Ishikawa (cell line): ENCODE results near the gene NKAIN2.

Experiments
- CEBPB ChIP-seq: IDR thresholded peaks from 2 replicates; pipeline ENCODE4 v1.6.1; 2012
- CREB1 ChIP-seq: IDR thresholded peaks from 2 replicates; pipeline ENCODE4 v1.6.1; 2012; ENCODE audit warnings: low read depth
- EGR1 ChIP-seq: IDR thresholded peaks from 2 replicates; pipeline ENCODE4 v1.6.1; 2012
- EP300 ChIP-seq: IDR thresholded peaks from 2 replicates; pipeline ENCODE4 v1.6.1; 2012; ENCODE audit warnings: borderline replicate concordance
- FOXM1 ChIP-seq: IDR thresholded peaks from 2 replicates; pipeline ENCODE4 v1.6.1; 2012; ENCODE audit warnings: low read depth, borderline replicate concordance
- NFIC ChIP-seq: IDR thresholded peaks from 2 replicates; pipeline ENCODE4 v1.6.1; 2012
- RAD21 ChIP-seq: IDR thresholded peaks from 2 replicates; pipeline ENCODE4 v1.6.1; 2012; ENCODE audit warnings: low read depth
- TAF1 ChIP-seq: IDR thresholded peaks from 2 replicates; pipeline ENCODE4 v1.6.1; 2012; ENCODE audit warnings: low read depth, mild to moderate bottlenecking
- TCF12 ChIP-seq: IDR thresholded peaks from 2 replicates; pipeline ENCODE4 v1.6.1; 2012; ENCODE audit warnings: low read depth
- TEAD4 ChIP-seq: IDR thresholded peaks from 2 replicates; pipeline ENCODE4 v1.6.1; 2012
- YY1 ChIP-seq: IDR thresholded peaks from 2 replicates; pipeline ENCODE4 v1.6.1; 2012; ENCODE audit warnings: low read depth
- ZBTB7A ChIP-seq: IDR thresholded peaks from 2 replicates; pipeline ENCODE4 v1.6.1; 2012; ENCODE audit warnings: low read depth
- TF ChIP-seq, protein P1 (sequence below): IDR thresholded peaks from 2 replicates; pipeline ENCODE4 v1.6.1; 2012; ENCODE audit warnings: low read depth, mild to moderate bottlenecking
- TF ChIP-seq, protein P2 (sequence below): IDR thresholded peaks from 2 replicates; pipeline ENCODE4 v1.6.1; 2012
- TF ChIP-seq, protein P3 (sequence below): IDR thresholded peaks from 2 replicates; pipeline ENCODE4 v1.6.1; 2012

Gene NKAIN2

DNA sequence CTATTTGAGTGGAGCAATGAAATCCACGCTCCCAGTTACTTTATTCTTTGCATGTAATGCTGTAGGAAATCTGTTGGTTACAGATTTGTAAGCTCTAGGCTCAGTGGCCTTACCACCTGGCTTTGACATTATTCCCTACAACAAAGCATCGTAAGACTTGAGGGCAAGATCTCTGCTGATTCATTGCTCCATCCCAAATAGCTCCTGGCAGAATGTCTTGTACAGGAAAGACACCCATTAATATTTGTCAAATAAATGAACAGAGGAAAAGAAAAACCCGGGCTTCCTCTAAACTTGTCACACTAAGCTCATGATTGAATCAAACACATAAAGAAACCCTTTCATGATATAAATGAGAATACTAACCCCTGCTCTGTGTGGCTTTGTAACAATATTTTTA lies 801.1 kb downstream of the NKAIN2 start:
- TF ChIP-seq FOXM1 (no peak), RAD21 (no peak), NFIC (no peak), TEAD4 (no peak), CEBPB (no peak), EGR1 (no peak), YY1 (no peak)
- TF ChIP-seq, protein P1, sequence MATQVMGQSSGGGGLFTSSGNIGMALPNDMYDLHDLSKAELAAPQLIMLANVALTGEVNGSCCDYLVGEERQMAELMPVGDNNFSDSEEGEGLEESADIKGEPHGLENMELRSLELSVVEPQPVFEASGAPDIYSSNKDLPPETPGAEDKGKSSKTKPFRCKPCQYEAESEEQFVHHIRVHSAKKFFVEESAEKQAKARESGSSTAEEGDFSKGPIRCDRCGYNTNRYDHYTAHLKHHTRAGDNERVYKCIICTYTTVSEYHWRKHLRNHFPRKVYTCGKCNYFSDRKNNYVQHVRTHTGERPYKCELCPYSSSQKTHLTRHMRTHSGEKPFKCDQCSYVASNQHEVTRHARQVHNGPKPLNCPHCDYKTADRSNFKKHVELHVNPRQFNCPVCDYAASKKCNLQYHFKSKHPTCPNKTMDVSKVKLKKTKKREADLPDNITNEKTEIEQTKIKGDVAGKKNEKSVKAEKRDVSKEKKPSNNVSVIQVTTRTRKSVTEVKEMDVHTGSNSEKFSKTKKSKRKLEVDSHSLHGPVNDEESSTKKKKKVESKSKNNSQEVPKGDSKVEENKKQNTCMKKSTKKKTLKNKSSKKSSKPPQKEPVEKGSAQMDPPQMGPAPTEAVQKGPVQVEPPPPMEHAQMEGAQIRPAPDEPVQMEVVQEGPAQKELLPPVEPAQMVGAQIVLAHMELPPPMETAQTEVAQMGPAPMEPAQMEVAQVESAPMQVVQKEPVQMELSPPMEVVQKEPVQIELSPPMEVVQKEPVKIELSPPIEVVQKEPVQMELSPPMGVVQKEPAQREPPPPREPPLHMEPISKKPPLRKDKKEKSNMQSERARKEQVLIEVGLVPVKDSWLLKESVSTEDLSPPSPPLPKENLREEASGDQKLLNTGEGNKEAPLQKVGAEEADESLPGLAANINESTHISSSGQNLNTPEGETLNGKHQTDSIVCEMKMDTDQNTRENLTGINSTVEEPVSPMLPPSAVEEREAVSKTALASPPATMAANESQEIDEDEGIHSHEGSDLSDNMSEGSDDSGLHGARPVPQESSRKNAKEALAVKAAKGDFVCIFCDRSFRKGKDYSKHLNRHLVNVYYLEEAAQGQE = no peak
- TF ChIP-seq, protein P2, sequence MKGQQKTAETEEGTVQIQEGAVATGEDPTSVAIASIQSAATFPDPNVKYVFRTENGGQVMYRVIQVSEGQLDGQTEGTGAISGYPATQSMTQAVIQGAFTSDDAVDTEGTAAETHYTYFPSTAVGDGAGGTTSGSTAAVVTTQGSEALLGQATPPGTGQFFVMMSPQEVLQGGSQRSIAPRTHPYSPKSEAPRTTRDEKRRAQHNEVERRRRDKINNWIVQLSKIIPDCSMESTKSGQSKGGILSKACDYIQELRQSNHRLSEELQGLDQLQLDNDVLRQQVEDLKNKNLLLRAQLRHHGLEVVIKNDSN = no peak
- TF ChIP-seq, protein P3, sequence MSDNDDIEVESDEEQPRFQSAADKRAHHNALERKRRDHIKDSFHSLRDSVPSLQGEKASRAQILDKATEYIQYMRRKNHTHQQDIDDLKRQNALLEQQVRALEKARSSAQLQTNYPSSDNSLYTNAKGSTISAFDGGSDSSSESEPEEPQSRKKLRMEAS = no peak

DNA sequence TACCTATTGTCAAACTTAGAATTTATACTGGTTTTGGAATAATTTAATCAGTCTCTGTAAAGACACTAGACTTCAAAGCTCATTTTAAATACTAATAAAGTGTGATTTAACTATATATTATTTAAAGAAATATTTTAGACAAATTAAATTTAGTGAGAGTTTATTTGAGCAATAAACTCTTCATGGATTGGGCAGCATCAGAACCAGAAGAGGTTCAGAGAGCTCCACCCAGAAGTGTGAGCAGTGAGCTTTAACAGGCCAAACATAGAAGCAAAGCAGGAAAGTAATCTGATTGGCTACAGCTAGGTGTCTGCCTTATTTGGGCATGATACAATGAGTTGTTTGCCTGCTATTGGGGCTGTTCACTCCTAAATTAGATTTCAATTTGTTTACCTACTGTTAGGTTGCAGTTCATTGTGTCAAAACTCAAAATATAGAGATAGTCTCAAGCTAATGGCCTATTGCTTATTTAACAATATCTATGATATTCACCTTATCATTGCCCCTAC lies 803.5 kb downstream of the NKAIN2 start:
- TF ChIP-seq YY1 (no peak), EP300 (no peak), RAD21 (no peak), CREB1 (no peak), CEBPB (no peak), EGR1 (no peak), TCF12 (no peak), TAF1 (no peak), NFIC (no peak), TEAD4 (no peak), FOXM1 (no peak), ZBTB7A (no peak)
- TF ChIP-seq, protein P3 = no peak
- TF ChIP-seq, protein P2 = no peak
- TF ChIP-seq, protein P1 = no peak

DNA sequence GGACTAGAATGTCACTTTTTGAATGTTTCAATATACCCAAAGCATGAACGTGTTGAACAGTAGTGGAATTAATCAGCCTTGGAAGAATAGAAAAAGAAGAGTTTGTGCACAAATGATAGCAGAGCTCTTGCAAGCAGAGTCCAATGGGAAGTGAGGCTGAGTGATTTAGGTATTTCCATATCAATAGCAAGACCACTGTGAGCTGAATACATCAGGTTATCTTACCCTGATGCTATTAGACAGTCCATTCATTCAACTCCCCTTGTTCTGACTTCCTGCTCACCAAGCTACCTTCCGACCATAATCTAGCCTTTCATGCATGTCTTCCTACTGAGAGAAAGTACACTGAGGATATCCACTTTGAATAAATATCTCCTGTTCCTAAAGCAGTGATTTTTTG lies 809.4 kb downstream of the NKAIN2 start:
- TF ChIP-seq EGR1 = no peak

DNA sequence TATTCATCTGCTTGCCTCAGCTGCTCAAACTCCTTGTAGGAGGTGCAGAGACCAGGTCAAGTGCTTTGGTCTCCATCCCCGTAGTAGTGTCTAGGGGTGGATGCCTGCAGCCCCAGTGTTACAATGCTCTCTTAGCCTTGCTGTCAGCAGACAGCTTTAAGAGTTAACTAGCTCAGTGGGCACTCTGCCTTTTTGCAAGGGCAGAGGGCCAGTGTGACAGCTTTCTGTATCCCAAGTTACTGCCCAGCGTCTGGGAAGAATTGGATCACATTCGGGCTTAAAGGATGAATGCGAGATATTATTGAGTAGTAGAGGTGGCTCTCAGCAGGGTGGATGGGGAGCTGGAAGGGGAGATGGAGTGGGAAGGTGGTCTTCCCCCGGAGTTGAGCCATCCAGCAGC lies 818.7 kb downstream of the NKAIN2 start:
- TF ChIP-seq ZBTB7A = no peak
- TF ChIP-seq TCF12 = no peak
- no peak for TF ChIP-seq FOXM1
- TF ChIP-seq, protein P2 = no peak
- TF ChIP-seq CEBPB = no peak
- no peak for TF ChIP-seq EGR1
- TF ChIP-seq, protein P1 = no peak
- no peak for TF ChIP-seq CREB1
- no peak for TF ChIP-seq RAD21
- TF ChIP-seq YY1 = no peak
- no peak for TF ChIP-seq NFIC
- no peak for TF ChIP-seq TEAD4
- TF ChIP-seq, protein P3 = no peak
- TF ChIP-seq EP300 = no peak
- no peak for TF ChIP-seq TAF1
